Measurements from ENCODE around the gene OR2B6. TPM values are rescaled to one million over a fixed set of nuclear protein-coding genes. Genes with fewer than 3 reads are reported as not detected.

OR2B6 gene
- total and polyA plus RNA-seq, 2 of the 8 experiments (the other 6 are each of a cell fraction or from before 2014, with no cell fraction given): 0.26 TPM; not detected in 1

DNA sequence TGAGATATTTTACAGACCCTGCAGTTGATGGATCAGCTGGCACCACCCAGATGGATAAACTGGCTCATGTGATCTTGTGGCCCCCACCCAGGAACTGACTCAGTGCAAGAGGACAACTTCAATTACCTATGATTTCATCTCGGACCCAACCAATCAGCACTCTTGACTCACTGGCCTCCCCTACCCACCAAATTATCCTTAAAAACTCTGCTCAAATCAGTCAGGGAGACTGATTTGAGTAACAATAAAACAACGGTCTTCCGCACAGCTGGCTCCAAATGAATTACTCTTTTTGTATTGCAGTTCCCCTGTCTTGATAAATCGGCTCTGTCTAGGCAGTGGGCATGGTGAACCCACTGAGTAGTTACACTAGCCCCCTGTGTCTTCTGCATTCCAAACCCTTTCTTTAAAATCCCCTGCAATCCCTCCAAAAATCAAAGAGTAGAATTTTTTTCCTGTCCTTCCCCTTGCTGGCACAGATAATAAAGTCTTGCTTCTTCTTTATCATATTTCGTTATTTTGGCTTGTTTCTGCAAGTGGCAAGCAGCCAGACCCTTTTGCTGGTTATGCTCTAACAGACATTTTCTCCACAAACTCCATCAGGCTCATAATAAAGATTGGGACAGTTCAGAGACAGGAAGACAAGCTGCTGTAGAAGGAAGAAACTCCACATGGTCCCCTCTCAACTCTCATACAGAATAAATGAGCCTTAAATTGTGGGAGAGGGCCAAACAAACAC is 48.3 kb downstream of the OR2B6 start:
- DNase-seq (ENCODE audit: low read depth in 1 of 2, low spot score in 2 of 2): no peak
- Histone ChIP-seq H4K8ac (ENCODE audit: extremely low read depth, insufficient read depth, low read length) (no peak overlapping the region), H3K79me2 (ENCODE audit: control insufficient read depth in 1 of 2, insufficient read depth in 2 of 2, low read length in 2 of 2) (no peaks in the 10 kb centered on the region), H2BK20ac (ENCODE audit: low read length) (no peak overlapping the region), H2AK5ac (ENCODE audit: low read depth, low read length) (no peak overlapping the region), H3K4me3 (ENCODE audit: extremely low read depth in 1 of 4, insufficient read depth in 2 of 4, low read depth in 3 of 4, low read length in 4 of 4) (peak overlapping the region in 1 of 4 experiments; percentile 7; a peak in 1 of 8 replicates), H2BK15ac (ENCODE audit: low read length) (no peak overlapping the region), H3K36me3 (ENCODE audit: control insufficient read depth in 2 of 4, insufficient read depth in 4 of 4, low read length in 3 of 4) (no peaks in the 10 kb centered on the region), H4K5ac (ENCODE audit: insufficient read length, low read depth, low read length) (peak overlapping the region; percentile 45), H3K56ac (replicated peaks; ENCODE audit: insufficient read length, low read depth, low read length) (no peak overlapping the region), H2BK120ac (replicated peaks; ENCODE audit: low read depth, low read length) (peak overlapping the region; percentile 16), H3K4ac (replicated peaks; ENCODE audit: insufficient read length, low read depth, low read length) (no peak overlapping the region), H3K27me3 (replicated peaks in 1 of 4; ENCODE audit: control insufficient read depth in 3 of 4, extremely low read depth in 1 of 4, insufficient read depth in 3 of 4, low read length in 3 of 4) (no peaks in the 10 kb centered on the region), H3K4me2 (ENCODE audit: insufficient read depth in 1 of 2, low read depth in 2 of 2, low read length in 2 of 2) (peak overlapping the region; percentile 24 to 64; a peak in 3 of 4 replicates), H2AFZ (ENCODE audit: low read length) (no peak overlapping the region), H3K9ac (replicated peaks in 1 of 4; ENCODE audit: extremely low read depth in 1 of 4, low read depth in 3 of 4, low read length in 3 of 4) (no peak overlapping the region), H2BK5ac (ENCODE audit: low read depth, low read length) (no peak overlapping the region; the same call in 1 of the 2 replicates), H3K23ac (ENCODE audit: insufficient read length) (no peak overlapping the region), H3K9me3 (ENCODE audit: insufficient read depth in 2 of 2, low read depth in 1 of 2, low read length in 1 of 2) (no peaks in the 10 kb centered on the region), H3K79me1 (ENCODE audit: low read depth, low read length) (no peaks in the 10 kb centered on the region; the same call in 1 of the 2 replicates), H4K20me1 (replicated peaks in 1 of 2; ENCODE audit: control insufficient read depth in 1 of 2, insufficient read depth in 2 of 2, low read length in 2 of 2) (no peaks in the 10 kb centered on the region), H3K4me1 (replicated peaks in 1 of 4; ENCODE audit: control insufficient read depth in 3 of 4, insufficient read depth in 4 of 4, low read length in 3 of 4) (peaks cover 7 to 29% (median 18%) of the 10 kb centered on the region in 4 experiments), H3K27ac (ENCODE audit: low read depth, low read length) (no peak overlapping the region), H4K91ac (replicated peaks; ENCODE audit: insufficient read length, low read length) (no peak overlapping the region), H2BK12ac (ENCODE audit: low read depth, low read length) (peak overlapping the region; percentile 29; the same call in 1 of the 2 replicates), H3K14ac (ENCODE audit: insufficient read length) (no peak overlapping the region), H3K23me2 (ENCODE audit: low read depth, low read length) (0 out of 2 replicates have a peak, but pooled peaks cover 2% of the 10 kb centered on the region), H3K18ac (ENCODE audit: extremely low read depth, low read length) (no peak overlapping the region)
- 0 out of 4 replicates have a peak, but pooled peaks of 1 of the 2 experiments have one; percentile 20 for TF ChIP-seq HDAC2 (IDR thresholded peaks at IDR 0.05; ENCODE audit: borderline replicate concordance in 1 of 2, low read depth in 2 of 2, low read length in 2 of 2)
- no peak for TF ChIP-seq GABPA (IDR thresholded peaks at IDR 0.05; ENCODE audit: borderline replicate concordance, insufficient read depth, low read length)
- FAIRE-seq: no peak
- WGBS, 2 experiments (ENCODE audit: extremely low coverage in 1 of 2, insufficient coverage in 1 of 2, insufficient read length in 1 of 2, insufficient replicate concordance in 2 of 2, low coverage in 1 of 2, low lambda C conversion rate in 2 of 2, missing lambda C conversion rate in 1 of 2): 41% methylated on average over 5 of the region's 5 CpGs; no CpG with 5 or more reads in 1 of the 2 experiments
- ChIA-PET POLR2A (ENCODE audit: partially characterized antibody) (interaction anchor here (0.6 to 0.8 kb wide), 4 partner anchors 77 to 144 kb away, joined by 3 to 7 read pairs (median 4); a partner anchor contains a TSS), CTCF (ENCODE audit: partially characterized antibody) (interaction anchor here (0.7 kb wide), 1 partner anchor 210 kb away, joined by 3 read pairs; no protein-coding TSS in a partner anchor)
